Mucosa of gallbladder (tissue), 1 donor: Measurements from ENCODE around the gene RPP30. TPM values are rescaled to one million over a fixed set of nuclear protein-coding genes. Genes with fewer than 3 reads are reported as not detected.
"Not testable (repeated sequence)": the region's sequence is repeated elsewhere in the genome, so short reads cannot be mapped to it uniquely, and the experiment has no call there.

Experiments used
- DNase-seq: peaks from one replicate; pipeline ENCODE4 v3.0.0-alpha.2; 2020; ENCODE audit warnings: low spot score
- total RNA-seq: library from RNA; stranded (reverse); gene quantifications from one replicate; pipeline ENCODE4 v1.2.1, GENCODE V29; 2021
- donor health status: DM: no; HTN: no; CAD: no.

The RPP30 gene
- total RNA-seq, 1 donor from 2014 or later: 24.7 TPM

DNA sequence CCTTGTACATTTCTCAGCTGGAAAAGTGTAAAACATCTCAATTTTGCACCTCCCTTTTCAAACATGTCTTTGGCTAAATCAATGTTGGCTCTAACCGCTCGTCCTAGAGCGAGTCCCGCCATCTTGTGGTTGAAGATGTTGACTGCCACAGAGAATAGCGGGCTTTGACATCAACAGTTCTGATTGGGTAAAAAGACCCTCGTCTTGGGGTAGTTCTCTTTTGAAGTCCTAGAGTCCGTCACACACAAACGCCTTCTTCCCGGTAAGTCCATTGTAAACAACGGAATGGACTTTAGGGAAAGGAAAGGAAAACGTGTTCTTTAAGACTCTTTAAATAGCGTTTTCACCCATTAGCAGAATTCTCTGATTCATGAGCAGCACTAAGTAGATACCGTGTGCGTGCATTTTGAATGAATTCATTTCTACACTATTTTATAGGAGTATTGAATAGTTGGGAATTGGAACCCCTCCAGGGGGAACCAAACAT lies 452 bp upstream of the RPP30 start:
- peak; percentile 42 for DNase-seq

DNA sequence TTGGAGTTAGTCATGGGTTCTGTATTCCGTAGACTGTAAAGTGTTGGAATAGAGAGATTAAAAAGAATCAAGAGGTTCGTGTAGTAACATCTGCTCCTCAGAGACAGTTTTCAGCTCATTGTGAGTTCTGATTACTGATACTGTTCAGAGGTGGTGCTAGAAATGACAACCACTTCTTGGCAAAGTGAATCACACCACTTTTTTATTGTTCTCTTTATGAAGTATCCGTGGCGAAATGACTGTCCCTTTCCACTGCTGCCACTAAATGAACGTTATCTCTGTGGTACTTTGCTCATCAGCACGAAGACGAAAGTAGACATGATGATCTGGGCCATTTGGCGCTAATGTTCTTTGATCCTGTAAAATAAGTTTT lies 860 bp downstream of the RPP30 start:
- no peak for DNase-seq

DNA sequence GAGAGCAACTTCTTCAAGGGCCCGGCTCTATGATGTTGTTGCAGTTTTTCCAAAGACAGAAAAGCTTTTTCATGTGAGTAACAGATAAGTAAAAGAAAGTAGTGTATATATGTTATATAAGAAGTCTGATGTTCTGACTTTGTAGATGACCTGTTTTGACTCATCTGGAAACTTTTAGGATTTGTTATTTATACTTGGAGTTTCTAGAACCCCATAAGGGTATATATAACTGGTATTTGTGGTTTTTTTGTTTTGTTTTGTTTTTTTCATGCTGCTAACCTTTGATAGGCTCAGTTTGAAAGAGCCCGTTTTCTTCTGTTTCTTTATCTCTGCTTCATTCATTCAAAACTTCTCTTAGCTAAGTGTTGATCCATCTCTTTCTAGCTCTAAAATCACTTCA lies 7.3 kb downstream of the RPP30 start:
- DNase-seq: no peak

DNA sequence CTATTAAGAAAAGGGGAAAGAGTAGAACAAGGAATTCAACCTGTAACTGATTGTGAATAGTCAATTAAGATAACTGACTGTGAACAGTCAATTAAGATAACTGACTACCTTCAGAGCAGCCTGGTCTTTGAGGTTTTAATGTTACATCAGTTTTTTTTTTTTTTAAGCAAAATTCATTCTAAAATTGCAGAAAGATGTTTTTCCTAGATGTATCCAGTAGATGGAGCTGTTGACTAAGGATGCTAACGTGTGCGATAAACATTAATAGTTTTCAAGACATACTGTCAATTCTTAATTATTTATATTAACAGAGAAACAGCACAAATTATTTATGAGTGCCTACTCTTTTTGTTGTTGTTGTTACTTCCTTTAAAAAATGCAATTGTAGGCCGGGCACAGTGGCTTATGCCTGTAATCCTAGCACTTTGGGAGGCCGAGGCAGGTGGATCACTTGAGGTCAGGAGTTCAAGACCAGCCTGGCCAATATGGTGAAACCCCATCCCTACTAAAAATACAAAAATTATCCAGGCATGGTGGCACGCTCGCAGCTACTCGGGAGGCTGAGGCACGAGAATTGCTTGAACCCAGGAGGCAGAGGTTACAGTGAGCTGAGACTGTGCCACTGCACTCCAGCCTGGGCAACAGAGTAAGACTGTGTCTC lies 8.4 kb downstream of the RPP30 start:
- not testable (repeated sequence) for DNase-seq

DNA sequence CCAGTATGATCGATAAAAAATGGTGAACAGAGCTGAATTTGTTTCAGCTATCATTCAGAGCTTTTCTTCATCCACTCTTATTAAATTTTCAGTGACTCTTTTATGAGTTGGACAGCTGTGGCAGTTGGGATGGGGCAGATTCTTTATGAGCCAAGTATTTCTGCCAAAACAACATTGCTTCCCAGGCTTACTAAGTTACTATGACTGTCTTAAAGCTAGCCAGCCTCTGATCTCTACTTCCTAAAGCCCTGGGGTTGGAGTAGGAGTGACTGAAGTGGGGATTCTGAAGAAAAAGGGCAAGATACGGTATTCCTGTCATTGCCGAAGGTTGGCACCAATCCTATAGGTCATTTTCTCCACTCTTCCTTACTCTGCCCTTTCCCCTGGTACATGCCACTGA lies 12.7 kb downstream of the RPP30 start:
- no peak for DNase-seq

DNA sequence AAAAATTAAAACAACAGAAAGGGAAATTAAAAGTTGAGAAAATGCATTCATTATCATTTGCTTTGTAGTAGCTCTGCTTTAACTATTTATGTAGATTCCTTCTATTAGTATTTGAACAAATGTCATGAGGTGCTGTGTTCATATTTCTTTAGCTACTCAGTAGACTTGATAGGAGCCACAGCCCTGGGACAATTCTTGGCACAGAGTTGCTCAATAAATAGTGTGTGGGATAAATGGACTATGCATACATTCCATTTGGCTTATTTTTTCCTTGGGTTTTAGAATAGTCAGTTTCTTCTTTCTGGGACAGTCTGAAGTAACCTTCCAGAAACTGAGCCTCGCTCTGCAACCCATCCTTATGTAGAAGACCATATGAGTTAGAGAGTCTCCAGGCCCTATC lies 13.4 kb downstream of the RPP30 start:
- no peak for DNase-seq

DNA sequence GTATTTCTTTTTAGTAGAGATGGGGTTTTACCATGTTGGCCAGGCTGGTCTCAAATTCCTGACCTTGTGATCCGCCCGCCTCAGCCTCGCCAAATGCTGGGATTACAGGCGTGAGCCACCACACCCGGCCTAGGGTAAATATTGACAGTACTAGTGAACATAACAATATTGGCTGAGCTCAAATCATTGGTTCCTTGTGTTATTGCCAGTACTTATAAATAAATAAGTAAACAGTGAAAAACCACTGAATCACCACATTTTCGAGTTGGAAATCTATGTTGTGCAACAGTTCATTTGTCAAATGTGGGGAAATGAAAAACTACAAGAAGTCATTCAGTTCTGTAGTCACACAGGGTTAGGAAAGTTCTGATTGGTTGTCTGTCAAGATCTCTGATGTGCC lies 15.8 kb downstream of the RPP30 start:
- no peak for DNase-seq

DNA sequence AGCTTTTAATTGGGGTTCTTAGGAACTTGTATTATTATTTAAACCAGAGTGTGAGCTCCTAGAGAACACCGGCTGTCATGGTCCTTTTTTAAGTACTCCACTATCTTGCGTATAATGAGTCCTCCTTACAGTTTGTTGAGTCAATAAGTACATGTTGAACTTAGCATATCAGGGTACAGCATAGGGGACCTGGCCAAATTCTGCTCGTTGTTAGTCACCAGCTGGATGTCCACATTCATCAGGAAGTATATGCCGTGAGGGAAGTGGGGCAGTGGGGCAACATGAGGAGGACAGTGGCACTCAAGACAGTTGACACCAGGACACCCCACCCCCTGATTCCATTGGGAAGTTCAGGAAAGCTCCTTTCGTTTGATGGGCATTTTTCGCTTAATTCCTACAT lies 16.6 kb downstream of the RPP30 start:
- no peak for DNase-seq

DNA sequence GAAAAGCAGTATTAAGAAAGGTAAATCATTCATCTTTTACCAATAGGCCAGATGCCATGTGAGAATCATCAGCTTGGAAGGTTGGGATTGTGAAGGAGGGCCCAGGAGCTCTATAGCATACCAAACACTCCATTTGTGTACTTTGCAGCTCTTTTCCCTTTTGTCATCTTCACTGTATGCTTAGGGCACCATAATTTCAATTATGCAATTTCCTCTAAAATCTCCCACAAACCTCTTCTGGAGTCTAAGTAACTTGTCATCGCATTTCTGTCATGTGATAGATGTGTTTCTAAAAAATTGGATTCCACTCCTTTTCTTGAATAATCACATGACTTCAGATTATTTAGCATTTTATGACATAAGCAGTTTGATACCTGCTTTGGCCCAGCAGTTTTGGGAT lies 17.9 kb downstream of the RPP30 start:
- no peak for DNase-seq

DNA sequence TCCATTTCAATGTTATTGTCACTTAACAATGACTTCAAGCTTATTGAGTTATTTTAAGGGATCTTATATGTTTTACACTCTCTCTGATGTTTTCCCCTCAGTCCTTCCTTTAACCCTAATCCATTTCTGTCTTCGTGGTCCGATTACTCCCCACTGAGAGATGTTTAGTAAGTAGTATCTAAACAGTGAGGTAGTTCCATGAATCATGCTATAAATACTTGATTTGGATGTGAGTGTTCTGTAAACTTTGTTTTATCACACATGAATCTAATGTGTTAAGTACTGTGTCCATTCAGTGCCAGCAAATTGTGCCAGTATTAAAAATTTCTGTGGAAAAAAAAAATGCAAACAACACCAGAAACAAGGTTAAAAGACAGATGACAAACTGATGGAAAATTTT lies 18.6 kb downstream of the RPP30 start:
- DNase-seq: no peak

DNA sequence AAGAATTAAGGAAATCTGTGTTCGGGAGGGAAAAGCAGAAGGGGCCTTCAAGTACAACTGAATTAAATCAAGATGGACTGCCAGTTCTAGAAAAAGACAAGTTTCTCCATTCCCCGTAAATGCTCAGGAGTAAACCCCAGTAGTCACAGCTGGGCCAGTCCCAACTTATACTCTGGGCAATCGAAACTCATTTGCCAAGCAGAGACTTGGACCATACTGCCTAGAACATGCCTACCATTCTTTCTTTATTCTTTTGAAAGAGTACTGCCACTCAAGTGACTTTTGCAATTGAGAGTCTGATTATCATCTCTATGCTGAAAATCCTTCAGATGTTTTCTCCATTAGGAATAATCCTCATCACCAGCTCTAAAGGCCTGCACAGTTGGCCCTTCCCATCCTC lies 21.4 kb downstream of the RPP30 start:
- DNase-seq: no peak

DNA sequence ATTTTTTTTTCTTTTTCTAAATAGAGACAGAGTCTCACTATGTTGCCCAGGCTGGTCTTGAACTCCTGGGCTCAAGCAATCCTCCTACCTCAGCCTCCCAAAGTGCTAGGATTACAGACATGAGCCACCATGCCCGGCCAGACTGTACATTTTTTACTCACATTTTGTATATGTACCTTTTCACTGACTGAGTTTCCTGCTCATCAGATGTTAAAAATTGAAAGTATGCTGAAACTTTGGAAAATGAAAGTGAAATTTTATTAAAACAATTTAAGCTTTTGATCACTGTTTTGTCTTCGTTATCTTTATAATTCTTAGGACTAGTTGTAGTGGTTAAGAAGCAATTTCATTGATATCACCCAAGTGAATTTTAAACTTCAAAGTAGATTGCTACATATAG lies 25.1 kb downstream of the RPP30 start:
- not testable (repeated sequence) for DNase-seq

DNA sequence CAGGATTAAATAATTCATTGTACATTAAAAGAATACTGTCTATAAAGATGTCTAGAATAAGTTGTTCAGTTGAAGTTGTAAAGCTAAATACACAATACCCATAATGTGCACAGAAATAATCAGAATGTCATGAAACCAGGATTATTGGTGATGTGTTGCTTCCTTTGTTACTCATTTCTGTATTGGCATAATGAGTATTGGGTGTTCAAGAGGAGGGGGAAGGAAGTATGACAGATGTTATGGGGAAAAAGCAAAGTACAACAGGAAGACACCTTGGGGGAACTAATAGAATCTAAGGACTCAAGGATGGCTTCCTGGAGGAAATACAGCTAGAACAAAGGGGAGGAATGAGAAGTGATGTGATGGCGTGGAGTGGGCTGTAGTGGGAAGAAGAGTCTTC lies 34.2 kb downstream of the RPP30 start:
- DNase-seq: no peak

DNA sequence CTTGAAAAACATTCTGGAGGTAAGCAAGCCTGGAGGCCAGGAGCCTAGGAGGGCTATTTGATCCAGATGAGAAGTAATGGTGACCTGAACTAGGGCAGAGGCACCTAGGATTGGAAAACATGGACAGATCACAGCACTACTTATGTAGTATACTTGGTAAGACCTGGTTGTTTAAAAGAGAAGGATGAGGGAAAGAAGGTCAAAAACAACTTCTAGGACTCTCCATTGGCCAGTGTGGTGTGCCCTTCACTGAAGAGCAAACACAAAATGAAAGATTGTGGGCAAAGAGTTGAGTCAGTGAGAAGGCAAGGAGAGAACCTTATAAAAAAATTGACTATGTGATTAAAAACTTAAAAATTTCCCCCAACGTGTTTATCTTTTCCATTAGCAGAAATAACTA lies 34.8 kb downstream of the RPP30 start:
- no peak for DNase-seq

DNA sequence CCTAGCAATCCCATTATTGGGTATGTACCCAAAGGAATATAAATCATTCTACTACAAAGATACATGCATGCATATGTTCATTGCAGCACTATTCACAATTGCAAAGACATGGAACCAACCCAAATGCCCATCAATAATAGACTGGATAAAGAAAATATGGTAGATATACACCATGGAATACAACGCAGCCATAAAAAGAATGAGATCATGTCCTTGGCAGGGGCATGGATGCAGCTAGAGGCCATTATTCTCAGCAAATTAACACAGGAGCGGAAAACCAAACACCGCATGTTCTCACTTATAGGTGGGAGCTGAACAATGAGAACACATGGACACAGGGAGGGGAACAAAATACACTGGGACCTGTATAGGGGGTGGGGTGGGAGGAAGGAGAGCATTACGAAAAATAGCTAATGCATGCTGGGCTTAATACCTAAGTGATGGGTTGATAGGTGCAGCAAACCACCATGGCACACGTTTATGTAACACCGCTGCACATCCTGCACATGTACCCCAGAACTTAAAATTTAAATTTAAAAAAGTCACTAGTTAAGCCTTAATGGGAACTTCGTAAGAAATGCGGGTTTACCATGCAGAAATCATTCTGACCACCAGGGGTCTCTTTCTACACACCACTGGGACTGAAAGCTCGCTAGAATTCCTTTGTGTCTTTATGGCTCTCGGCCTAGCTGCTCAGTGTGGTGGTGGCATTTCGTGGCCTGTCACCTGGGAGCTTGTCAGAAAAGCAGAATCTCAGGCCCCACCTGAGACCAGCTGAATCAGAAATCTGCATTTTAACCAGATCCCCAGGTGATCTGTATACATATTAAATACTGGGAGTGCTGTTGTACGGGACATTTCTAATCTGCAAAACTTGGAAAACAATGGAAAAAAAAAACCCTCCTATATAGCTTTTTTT lies 39.6 kb downstream of the RPP30 start:
- DNase-seq: peak; percentile 73

DNA sequence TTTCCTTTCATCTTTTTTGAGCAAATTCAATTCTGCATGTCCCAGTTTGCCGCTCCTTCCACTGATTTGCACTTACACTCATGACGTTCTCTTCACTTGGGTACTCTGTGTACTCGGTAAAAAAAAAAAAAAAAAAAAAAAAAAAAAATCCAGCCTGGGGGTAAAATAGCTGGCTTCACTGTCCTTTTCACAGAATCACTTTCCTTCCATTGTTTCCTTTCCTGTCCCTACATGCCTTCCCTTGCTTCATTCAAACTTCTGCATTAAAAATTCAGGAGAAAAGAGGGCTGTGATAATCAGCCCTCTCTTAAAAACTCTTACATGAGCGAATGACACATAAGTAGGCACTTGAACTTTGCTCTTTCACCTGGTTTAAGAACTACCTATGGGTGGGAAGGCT lies 40.4 kb downstream of the RPP30 start:
- DNase-seq: no peak

DNA sequence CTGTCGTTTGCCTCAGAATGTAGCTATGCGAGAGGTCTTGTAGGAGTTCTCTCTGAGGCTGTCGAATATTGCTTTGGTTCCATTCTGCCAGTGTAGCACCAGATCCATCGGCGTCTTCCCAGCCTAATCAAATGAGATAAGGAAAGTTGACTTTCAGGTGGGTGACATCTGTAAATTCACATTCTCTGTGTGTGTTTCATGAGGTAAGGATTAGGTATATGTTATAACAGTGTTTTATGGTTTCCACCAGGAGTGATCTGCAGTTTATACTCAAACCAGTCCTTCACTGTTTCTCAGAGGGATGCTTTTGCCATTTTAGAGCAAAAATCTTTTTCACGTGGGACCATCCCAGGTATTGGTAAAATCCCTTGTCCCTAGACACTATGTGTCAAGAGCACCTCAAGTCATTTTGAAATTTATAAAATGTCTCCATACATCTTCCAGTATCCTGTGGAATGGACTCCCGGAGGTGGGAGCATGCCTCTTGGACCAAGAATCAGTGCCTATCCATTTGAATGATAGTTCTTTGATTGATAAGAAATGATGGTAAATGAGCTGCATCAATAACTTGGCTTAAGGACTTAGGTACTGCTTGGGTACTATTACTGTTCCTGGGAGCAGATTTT lies 41.2 kb downstream of the RPP30 start:
- DNase-seq: no peak

DNA sequence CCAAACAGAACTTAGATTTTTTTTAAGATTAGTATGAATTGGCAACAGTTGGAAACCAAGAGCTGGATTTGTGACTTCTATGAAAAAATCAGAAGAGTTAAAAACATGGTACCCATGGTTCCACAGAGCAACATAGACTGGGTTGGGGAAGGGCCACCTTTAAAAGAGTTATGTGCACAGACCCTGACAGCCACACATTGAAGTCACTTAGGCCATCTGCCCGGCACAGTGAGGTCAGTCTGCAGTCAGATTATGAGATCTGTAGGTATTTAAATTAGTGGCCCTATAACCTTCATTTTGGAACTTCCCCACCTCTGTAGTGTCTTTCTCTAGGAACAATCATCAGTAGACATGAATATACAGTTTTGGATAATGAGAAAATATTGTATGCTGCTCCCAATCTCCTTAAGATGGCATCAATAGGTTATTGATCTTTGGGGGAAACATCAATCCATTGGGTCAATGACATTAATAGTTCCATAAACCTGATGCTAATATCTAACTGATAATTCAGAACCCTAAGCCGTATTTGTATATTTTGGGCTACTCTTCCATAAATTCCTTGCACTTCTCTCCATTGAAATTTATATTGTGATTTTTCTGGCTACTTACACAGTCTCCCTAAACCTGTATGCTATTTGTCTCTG lies 42.1 kb downstream of the RPP30 start:
- no peak for DNase-seq

DNA sequence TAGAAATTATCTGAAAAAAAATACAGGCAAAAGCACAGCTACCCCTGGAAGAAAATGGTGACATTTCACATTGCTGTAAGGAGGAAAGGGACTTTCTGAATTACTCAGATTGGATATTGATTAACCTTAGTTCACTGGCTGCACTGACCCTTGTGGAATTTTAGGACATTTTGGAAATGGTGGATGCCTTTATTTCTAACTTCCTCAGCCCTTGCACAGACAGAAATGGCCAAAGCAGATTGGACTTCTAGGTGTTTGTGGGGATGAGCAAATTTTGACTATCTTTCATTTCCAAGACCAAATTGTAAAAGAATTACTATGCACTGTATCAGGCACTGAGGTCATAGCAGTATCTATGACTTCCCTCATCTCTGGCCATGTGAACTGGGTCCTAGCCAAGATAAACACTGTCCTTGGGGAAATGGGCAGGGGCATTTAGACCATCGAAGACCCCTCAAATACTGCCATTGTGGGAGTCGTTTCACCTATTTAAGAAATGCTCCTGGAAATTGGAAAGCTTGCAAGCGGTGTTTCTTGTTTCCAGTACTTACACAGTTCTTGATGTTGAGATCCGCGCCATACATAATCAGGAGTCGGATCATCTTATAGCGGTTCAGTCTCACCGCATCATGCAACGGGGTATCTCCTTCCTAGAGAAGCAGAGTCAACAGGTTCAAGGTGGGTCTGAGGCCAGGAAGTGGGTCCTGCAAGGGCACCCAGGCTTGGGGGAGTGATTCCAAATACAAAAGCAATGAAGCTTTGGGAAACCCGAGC lies 43.4 kb downstream of the RPP30 start:
- no peak for DNase-seq

DNA sequence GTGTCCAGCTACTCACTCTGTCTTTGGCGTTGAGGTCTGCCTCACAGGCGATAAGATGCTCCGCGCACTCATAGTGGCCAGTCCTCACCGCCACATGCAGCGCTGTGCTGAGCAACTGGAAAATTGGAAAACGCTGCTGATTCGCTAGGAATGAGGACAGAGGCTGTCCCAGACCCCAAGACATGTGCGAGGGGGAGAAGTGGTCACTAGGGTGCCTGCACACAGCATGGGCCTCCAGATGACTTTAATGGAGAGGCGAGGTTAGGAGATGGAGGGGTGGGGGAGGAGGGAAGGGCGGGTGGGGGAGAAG lies 43.9 kb downstream of the RPP30 start:
- DNase-seq: no peak

DNA sequence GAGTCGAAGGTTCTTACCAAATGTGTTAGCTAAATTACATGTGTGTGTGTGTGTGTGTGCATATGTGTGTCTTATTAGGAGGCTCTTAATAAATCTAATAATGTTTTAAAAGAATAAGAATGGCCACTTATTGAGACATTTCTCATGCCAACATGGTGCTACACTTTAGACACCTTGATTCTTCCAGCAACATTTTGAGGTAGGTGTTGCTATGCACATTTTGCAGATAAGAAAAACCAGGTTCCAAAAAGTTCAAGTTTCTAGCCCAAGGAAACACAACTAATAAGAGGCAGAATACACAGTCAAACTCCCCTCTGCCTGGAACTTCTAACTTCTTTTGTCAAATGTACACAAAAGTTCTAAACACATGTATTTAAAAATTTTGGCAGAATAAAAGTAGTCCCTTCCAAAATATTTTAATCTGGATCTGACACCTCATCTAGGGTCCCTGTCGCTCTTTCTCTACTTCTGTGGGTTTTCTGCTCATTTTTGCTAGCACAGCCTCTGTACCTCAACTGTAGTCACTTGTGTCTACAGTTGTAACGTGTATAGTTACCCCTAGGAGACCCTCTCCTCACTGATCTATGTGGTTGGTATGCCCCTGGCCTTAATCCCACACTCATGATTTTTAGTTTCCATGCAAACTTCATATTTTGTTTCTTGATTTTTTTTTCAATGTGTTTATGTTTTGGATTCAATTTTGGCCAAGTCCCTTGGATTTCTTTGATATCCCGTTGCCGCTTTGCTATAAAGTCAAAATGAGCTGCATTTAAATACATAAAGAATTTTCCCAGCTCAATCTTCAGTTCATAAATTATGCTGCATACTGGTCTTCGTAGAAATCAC lies 44.8 kb downstream of the RPP30 start:
- DNase-seq: no peak
